Kidney tubule cell (primary cell): ENCODE data around the gene CRABP2.

ENCODE experiments used
- DNase-seq: peaks from one replicate; pipeline ENCODE4 v3.0.0-alpha.2; 2018; ENCODE audit warnings: low spot score

The CRABP2 gene

GRCh38 chr1:156742017-156742416, 36.6 kb upstream of the CRABP2 start:
- DNase-seq: no peak

GRCh38 chr1:156741481-156741983, 36.1 kb upstream of the CRABP2 start:
- DNase-seq: no peak

DNA sequence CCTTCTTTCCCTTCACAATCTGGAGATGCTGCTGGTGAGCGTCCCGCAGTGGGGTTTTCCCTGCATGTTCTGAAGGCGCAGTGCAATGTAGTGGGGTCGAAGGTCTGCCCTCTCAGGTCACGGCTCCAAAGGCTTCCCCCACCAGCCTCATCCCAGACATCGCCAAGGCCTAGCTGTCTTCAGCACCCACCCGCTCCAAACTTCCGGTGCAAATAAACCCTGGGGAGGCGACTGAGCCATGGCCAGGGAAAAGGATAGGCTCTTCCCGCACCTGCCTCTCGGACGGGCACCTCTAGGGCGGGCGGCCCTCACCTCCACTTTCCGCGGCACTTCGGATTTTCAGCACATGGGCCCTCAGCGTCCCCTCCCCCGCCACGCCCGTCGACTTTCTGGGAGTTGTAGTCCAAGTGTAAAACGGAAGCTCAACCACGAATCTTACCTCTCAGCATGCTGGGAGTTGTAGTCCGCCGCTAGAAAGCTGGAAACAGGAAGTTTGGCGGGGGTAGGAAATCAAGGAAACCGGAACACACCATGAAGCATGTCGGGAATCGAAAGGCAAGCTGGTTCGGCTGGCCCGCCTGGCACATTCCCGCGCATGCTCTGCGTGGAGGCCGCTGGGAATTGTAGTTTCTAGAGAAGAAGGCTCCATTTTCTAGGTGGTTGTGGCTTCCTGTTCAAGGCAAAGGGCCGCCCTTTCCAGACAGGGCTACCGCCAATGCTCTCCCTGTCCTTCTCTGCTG, 35.5 kb upstream of the CRABP2 start, which contains the start of gene MRPL24:
Gene MRPL24, minus strand, starts transcription at position 348 of the 740 bp plus-strand sequence. CDS start 2,384 bp downstream, outside the sequence.
- DNase-seq: peak; percentile 100

DNA sequence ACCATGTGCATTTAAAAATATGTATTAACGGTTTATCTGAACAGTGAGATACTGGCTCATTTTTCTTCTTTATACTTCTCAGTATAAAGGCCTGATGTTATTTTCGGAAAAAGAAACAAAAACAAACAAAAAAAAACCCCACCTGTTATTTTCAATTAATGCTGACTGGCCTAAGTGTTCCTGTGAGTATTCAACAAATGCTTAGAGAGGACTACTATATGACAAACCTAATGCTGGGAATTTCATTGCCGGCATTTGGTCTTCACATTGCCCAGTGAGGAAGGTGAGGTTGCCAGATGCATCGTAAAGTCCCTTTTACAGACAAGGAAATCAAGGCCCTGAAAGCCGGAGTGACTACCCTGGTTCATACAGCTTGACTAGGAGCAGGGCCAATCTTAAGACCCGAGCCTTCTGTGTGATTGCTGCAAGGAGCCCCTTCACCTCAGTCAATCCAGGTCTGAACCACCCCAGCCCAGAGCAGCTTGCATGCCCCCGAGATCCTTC, 34.9 kb upstream of the CRABP2 start:
- DNase-seq: peak; percentile 30

GRCh38 chr1:156738916-156739315, 33.5 kb upstream of the CRABP2 start:
- DNase-seq: no peak

DNA sequence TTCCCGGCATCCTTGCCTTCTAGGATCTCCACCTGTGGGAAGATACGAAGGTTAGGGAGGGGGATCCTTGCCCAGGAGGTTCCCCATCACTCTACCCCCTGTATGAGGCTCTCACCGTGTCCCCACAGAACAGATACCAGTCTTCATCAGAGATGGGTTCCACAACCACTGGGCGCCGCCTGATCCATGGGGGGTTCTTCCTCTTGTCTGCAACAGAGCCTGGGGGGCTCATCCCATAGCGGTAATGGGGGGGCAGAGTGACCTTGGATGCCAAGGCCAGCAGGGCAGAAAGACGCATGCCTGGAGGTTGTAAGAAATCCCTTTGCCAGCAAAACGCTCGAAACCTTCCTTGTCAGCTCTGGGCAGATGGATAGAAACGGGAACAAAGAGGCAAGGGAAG, 33.0 kb upstream of the CRABP2 start:
- no peak for DNase-seq

DNA sequence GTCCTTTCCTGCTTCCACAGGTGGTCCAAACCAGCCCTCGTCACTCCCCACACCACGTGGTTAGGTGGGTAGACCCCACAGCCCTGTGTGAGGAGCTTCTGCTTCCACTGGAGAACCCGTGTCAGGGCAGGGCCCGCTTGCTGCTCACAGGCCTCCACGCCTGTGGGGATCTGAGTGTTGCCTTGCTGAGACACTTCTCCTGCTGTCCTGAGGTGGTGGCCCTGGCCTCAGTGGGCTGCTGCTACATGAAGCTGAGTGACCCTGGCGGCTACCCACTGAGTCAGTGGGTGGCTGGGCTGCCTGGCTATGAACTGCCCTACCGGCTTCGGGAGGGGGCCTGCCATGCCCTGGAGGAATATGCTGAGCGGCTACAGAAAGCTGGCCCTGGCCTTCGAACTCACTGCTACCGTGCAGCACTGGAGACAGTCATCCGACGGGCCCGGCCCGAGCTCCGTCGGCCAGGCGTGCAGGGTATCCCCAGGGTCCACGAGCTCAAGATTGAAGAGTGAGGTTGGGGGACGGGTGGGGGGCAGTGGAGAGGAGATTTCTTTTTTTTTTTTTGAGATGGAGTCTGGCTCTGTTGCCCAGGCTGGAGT, 28.7 kb upstream of the CRABP2 start:
- no peak for DNase-seq

DNA sequence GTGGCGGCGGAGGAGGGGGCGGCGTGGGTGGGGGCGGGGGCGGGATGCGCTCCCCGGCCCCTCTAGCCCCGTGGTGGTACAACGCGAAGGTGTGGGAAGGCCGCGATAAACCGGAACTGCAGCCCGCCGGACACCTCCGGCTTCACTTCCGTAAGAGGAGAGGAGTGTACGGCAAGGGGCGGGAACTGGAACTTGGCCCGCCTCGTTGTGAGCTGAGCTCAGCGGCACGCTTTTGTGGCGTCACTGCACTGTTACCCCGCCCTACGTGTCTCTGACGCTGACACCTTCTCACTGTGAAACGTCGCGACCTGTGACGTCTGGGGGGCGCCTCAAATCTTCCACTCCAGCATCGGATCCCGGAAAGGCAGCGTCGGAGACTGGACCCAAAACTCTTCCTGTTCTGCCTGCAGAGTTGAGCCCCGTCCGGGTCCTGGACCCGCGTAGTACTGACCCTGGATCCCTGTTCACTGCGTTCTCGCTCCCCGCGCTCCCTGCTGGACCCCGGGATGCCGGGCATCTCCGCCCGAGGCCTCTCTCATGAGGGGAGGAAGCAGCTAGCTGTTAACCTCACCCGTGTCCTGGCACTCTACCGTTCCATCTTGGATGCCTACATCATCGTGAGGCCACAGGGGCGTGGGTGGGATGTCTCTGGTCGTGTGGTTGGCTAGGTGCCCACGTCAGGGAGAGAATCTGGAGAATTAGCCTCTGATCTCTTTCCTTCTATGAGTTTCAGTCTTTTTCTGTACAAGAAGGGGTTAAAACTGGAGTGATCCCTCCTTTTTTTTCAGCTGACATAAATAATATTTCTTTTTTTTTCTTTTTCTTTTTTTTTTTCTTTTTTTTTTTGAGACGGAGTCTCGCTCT, 23.4 kb upstream of the CRABP2 start, which contains the start of gene ISG20L2:
Gene ISG20L2, minus strand, starts transcription at position 168 of the 864 bp plus-strand sequence. CDS start 1,114 bp downstream, outside the sequence.
- DNase-seq: peak; percentile 97

DNA sequence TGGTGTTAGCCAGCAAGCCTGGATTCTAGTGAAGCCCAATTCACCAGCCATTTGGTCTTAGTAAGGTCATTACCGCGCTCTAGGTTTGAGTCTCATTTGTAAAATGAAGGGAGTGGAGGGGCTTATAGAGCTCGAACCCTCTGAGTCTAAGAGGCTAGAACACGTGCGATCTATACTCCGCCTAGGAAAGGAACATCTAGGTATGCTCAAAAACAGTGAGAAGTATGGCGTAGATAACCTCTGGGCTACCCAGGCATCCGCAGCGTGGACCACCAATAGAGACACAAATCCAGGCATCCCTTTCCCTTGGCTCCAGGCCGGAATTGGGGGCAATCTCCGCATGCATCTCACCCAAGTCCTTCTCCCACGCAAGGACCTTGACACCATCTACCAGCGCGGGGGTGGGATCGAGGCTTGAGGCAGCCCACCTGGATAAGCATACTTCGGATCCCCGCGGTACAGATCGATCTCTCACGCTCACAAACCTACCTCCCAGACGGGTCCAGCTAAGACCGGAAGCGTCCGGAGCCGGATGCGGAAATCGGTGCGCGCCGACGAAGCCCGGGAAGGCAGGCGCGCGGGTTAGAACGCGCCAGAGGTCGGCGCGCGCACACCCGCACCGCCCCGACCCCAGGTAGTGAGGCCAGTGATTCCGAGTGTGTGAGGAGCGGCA, 22.7 kb upstream of the CRABP2 start, which contains the start of gene METTL25B:
Gene METTL25B, plus strand, starts transcription at position 544 of the 673 bp plus-strand sequence. CDS start 636 bp downstream, outside the sequence.
- DNase-seq: peak; percentile 87

- no peak for DNase-seq
Measured at GRCh38 chr1:156727492-156727891, 22.1 kb upstream of the CRABP2 start.

- DNase-seq: peak; percentile 72
Measured at GRCh38 chr1:156726549-156727226, 21.3 kb upstream of the CRABP2 start.

- peak; percentile 91 for DNase-seq
Measured at GRCh38 chr1:156725683-156726280, 20.4 kb upstream of the CRABP2 start.

DNA sequence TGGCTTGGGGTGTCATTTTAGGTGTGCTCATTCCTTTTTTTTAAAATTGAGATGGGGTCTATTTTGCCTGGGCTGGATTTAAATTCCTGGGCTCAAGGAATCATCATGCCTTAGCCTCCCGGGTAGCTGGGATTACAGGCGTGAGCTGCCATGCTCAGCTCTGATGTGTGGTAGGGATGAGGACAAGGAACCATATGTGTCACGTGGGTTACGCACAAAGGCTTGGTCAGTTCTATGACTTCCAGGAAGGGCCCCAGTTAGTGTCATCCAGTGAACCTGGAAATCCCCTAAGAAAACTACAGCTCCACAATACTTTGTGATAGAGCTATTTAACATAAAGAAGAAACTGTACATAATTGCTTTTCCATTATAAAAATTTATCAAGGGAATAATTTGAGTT, 16.2 kb upstream of the CRABP2 start:
- DNase-seq: no peak

- DNase-seq: no peak
Measured at GRCh38 chr1:156721131-156721530, 15.7 kb upstream of the CRABP2 start.

DNA sequence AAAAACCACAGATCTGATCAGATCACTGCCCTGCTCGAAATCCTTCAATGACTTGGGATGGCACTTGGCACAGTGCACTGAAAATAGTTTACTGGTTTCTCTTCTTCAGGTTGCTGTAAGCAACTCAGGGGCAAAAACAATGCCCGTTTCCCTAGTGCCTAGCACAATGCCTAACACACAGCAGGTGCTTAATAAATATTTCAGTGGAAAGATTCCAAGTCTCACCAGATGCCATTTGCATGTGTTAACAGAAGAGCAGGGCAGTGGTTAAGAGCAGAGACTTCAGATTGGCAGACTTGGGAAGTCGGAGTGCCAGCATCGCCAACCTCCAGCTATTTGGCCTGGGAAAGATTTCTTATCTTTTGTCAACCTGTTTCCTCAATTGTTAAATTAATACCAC, 12.0 kb upstream of the CRABP2 start:
- DNase-seq: no peak

GRCh38 chr1:156714830-156715229, 9.4 kb upstream of the CRABP2 start:
- no peak for DNase-seq

- DNase-seq: no peak
Measured at GRCh38 chr1:156712626-156713025, 7.2 kb upstream of the CRABP2 start.

DNA sequence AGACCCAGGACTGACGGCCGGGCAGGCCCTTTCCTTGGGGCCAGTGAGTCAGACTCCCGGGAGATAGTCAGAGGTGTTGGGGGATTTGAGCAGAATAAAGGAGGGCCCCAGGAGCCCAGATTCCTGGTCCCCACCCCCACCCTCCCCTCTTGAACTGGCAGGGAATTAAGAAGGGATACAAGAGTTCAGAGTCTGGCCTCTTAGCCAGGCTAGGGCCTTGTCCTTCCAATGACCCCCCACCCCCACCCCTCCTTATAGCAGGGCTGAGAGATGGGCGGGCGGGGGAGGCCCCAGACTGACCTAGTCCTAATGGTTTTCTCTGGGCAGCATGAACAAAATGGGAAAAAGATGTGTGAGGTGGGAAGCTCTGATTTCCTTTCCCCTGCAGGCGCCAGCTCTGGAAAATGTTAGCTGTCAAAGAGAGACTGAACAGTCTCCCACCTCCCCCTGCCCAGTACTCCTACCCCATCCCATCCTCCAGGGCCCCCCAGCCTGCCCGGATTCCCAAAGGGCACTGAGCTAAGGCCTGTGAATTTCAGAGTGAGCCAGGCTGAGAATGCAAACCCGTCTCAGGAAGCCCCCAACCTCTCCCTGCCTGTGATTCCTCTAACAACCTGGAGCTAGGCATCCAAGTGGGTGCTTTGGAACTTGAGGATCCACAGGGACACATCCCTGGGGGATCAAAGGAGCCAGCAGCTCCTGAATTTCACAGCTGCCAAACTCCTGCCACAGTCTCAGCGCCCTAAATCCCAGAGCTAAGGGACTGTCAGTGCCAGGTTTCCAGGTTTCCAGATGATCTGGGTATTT, 5.8 kb upstream of the CRABP2 start:
- no peak for DNase-seq

DNA sequence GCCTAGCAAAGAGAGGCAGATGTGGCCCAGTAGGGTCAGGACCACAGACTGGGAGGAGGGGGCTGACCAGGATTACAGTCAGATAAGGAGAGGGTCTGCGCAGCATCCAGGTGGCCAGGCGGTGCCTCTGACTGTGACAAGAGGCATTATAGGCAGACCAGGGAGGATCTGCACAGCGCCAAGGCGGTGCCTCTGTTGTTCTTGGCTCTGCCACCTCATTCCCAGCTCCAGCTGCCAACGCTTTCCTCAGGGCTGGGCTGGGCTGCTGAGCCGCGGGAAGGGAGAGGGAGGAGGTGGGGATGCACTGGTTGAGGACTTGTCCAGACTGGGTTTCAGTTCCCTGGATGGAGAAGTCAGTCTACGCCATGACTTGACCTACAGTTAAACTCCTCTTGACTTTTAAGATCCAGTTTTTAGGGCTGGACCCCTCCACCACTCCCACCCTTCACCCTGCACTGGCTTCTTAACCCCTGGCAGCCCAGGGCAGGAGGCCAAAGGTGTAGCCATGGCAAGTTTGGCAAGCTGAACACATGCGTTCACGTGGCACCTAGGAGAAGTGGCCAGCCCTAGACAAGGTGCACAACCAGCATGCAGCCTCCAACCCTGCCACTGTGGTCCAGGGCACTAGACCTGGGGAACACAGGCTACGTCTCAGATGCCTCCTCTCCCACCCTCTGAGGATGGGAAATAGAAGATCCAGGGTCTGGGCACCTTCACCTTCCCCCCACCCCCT, 4.5 kb upstream of the CRABP2 start:
- peak; percentile 52 for DNase-seq
